ENCODE data around the gene STEAP1.
"Not testable (repeated sequence)": the region's sequence is repeated elsewhere in the genome, so short reads cannot be mapped to it uniquely, and the experiment has no call there.

Gene STEAP1

DNA sequence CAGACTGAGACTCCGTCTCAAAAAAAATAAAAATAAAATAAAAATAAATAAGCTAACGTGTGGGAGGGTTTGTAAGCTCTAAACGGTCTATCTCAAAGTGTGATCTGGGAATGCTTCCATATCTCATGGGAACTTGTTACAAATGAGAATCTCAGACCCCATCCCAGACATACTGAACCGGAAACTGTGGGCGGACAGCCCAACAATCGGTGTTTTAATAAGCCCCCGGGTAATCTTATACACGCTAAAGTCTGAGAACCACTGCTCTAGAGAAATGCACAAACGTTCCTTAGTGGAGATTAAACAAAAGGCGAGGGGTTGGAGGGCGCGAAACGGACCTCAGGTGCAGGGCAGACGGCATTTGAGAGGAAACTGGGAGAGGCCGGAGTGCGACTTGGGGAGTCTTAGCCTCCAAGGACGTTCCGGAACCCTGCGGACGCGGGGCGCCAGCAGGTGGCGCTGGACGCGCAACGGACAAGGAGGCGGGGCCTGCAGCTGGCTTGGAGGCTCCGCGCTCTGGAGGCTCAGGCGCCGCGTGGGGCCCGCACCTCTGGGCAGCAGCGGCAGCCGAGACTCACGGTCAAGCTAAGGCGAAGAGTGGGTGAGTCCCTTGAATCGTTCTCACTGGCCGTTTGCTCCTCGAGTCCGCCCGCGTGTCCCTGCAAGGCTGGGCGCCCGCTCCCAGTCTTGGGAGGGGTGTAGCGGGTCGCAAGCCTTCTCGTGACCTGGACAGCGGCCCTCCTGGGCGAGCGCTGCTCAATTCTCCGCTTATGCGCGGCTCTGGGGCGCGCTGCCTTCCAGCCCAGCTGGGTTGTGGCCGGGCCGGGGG lies at the start of gene STEAP1:
Gene STEAP1 (plus strand): TSS at position 527 of the 829 bp plus-strand sequence. CDS start 5,320 bp downstream, outside the sequence.
- DNase-seq (ENCODE audit: low read depth in 2 of 2), result peak; percentile 96
- TF ChIP-seq, protein P1, sequence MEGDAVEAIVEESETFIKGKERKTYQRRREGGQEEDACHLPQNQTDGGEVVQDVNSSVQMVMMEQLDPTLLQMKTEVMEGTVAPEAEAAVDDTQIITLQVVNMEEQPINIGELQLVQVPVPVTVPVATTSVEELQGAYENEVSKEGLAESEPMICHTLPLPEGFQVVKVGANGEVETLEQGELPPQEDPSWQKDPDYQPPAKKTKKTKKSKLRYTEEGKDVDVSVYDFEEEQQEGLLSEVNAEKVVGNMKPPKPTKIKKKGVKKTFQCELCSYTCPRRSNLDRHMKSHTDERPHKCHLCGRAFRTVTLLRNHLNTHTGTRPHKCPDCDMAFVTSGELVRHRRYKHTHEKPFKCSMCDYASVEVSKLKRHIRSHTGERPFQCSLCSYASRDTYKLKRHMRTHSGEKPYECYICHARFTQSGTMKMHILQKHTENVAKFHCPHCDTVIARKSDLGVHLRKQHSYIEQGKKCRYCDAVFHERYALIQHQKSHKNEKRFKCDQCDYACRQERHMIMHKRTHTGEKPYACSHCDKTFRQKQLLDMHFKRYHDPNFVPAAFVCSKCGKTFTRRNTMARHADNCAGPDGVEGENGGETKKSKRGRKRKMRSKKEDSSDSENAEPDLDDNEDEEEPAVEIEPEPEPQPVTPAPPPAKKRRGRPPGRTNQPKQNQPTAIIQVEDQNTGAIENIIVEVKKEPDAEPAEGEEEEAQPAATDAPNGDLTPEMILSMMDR (IDR thresholded peaks at IDR 0.05; ENCODE audit: low read depth, low read length), result peak; percentile 72
- H3K4me3 ChIP-seq (replicated peaks in 1 of 2; ENCODE audit: low read depth in 2 of 2, low read length in 2 of 2), result peak within 1 kb of the TSS; percentile 56 to 68

DNA sequence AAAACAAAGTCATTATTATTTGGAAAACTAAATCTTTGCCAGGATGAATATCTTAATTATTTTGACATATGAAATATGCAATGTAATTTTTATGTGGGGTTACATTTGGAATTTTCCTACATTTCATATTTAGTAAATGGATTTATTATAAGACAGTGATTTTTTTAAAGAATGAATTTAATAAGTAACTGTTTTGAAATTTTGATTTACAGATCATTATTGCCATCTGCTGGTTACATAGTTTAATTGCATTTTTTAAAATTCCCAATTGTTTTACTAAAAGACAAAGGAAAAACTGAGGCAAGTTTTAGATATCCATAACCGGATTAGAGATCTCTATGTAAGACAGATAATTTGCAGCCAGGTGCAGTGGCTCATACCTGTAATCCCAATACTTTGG lies 39.3 kb upstream of the STEAP1 start:
- not testable (repeated sequence) for H3K4me3 ChIP-seq (replicated peaks in 1 of 2; ENCODE audit: low read depth in 2 of 2, low read length in 2 of 2)

DNA sequence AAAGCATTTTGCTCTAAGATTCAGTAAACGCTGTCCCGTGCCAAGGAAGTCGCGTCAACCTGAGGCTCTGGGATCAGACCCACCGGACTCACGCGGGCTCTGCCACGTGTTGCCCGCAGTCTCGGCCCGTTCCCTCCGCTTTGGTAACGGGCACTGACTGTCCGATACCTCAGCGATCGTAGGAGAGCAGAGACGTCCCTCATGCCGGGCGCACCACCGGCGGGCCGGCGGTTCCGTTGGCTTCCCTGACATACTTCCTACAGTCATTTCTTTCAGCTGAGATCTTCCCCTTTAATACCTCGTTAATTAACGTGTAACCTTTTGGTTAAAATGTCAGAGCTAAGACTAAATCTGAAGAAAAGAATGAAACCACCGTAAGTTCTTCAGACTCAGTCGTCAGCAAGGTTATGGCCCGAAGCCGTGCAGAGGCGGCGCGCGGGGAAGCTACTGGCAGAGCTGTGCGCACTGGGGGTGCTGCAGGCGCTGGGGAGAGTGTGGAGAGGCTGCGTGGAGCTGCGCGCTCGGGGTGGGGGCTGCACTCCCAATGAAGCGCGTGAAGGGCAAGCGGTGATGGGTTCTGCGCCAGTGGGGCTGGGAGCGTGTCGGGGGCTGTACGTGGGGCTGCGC lies 35.6 kb upstream of the STEAP1 start:
- peak; percentile 16 to 30 for DNase-seq (ENCODE audit: low read depth in 2 of 2)
- H3K4me3 ChIP-seq (replicated peaks in 1 of 2; ENCODE audit: low read depth in 2 of 2, low read length in 2 of 2), result peak overlapping the region; percentile 37 to 42

More for the DNA sequence above, 39.3 kb upstream of the STEAP1 start:
- DNase-seq (ENCODE audit: low read depth in 2 of 2), result not testable (repeated sequence)

DNA sequence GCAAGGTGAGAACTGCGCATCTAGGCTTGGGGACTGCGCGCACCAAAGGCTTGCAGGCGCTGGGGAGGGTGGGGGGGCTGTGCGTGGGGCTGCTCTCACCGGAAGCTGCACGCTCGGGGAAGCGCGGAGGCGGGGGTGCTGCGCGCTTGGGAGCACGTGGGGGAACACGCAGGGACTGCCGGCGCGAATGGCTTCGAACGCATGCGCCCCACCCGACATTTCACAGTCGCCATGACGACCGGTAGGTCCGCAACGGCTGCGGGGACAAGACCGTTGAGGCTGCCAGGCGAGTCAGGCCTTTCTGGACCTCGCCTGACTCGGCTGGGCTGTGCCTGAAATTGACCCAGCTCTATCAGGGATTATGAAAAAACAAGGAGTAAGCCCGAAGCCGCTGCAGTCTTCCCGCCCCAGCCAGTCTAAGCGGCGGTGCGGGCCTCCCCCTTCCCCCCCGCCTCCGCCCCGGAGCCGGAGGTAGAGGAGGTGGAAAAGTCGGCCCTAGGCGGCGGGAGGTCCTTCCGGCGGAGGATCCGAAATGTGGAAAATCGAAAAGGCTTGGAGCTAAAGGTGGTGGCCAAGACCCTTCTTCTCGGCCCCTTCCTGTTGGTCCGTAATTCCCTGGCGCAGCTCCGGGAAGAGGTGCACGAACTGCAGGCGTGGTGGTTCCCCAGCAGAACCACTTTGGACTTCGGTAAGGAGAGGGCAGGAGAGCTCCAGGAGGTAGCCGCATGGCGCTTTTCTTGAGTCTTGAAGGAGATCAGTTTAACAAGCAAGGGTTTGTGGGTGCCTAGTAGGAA lies 34.9 kb upstream of the STEAP1 start:
- H3K4me3 ChIP-seq (replicated peaks in 1 of 2; ENCODE audit: low read depth in 2 of 2, low read length in 2 of 2), result peak overlapping the region; percentile 37 to 42
- peak; percentile 15 to 29 for DNase-seq (ENCODE audit: low read depth in 2 of 2)
- TF ChIP-seq, protein P1 (IDR thresholded peaks at IDR 0.05; ENCODE audit: low read depth, low read length), result no peak

DNA sequence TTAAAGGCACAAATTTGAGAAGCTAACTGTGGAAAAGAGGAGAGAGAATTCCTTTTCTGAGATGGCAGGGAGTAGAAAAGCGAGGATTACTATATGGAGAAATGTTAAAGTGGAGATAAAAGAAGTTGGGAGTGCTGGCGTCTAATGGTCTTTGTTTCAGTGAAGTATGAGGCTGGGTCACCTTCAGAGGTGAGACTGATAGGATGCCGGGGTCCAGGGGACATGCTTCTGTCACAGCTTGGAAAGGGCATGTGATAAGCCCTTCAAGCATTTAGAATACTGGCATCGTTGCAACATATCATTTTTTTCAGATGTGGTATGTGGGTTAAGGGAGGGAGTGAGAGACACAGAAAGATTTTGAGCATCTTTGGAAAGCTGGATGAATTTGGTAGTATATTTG lies 34.1 kb upstream of the STEAP1 start:
- DNase-seq (ENCODE audit: low read depth in 2 of 2); H3K4me3 ChIP-seq (replicated peaks in 1 of 2; ENCODE audit: low read depth in 2 of 2, low read length in 2 of 2): not testable (repeated sequence)

DNA sequence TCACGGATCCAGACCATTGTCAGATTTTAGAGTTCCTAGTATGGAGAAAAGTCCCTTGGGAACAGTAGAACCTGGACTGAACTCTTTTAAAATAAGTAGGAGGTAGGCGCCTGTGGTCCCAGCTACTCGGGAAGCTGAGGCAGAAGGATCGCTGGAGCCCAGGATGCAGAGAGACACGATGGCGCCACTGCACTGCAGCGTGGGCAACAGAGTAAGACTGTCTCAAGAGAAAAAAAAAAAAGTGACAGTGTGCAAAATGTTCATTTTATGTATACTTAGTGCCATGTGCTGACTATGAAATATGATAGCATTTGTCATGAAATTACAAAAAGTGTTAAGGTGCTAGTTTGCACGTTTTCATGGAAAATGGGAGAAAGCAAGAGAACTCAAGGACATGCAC lies 22.5 kb upstream of the STEAP1 start:
- not testable (repeated sequence) for H3K4me3 ChIP-seq (replicated peaks in 1 of 2; ENCODE audit: low read depth in 2 of 2, low read length in 2 of 2); DNase-seq (ENCODE audit: low read depth in 2 of 2)

DNA sequence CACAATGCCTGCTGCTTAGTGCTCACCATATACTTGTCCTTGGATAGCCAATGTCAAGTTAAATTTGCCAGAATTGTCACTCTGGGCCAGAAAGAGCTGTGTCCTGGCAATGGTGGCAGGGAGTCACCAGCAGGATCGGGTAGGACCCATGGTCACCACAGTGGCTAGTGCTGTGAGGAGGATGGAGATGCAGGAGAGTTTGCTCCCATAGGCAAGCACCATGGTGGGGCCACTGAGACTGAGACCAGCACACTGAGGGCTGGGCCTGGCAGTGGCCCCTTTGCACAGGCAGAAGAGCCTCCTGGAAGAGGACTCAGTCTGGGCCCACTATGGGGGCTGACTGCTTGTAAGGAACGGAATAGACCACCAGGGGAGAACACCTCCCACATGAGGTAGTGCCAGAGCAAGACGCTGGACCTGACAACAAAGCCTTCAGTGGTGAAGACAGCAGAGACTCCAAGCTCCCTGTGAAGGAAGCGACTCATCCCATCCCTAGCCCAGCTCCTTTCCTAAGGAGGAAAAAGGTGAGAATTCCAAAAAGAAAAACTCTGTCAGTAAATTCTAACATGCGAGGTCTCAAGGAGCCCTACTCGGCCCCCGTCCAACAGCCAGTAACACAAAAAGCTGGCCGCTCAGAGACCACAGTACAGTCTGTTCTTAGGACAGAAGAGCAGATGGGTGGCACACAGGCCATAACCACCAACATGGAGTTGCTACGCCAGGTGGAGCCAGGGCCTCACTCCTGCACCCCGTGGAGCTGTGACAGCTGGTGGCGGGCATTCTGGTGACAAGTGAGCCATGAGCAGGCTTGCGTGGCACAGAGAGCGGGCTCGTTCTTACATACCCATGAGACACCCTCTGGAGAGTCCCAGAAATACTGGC lies 6.9 kb upstream of the STEAP1 start:
- H3K4me3 ChIP-seq (replicated peaks in 1 of 2; ENCODE audit: low read depth in 2 of 2, low read length in 2 of 2); DNase-seq (ENCODE audit: low read depth in 2 of 2): not testable (repeated sequence)

DNA sequence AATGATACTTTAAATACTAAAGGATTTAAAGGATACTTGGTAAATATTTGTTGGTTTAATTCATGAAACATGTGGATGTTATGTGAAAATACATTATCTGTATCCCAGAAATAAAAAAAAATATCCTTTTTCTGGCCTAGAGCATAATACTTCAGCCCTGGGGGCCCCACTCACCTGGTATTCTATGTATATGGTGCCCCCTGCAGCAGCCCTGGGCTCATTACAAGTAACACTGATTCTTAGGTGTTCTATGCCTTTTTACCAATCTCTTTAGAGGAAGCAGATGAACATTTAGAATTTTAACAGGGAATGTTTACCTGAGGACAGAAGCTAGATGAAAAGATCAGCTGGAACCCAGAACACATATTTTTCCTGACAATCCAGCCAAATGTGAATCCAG lies 4.8 kb upstream of the STEAP1 start:
- TF ChIP-seq, protein P1 (IDR thresholded peaks at IDR 0.05; ENCODE audit: low read depth, low read length), result peak; percentile 48
- H3K4me3 ChIP-seq (replicated peaks in 1 of 2; ENCODE audit: low read depth in 2 of 2, low read length in 2 of 2), result not testable (repeated sequence)
- peak; percentile 25 to 40 for DNase-seq (ENCODE audit: low read depth in 2 of 2)

DNA sequence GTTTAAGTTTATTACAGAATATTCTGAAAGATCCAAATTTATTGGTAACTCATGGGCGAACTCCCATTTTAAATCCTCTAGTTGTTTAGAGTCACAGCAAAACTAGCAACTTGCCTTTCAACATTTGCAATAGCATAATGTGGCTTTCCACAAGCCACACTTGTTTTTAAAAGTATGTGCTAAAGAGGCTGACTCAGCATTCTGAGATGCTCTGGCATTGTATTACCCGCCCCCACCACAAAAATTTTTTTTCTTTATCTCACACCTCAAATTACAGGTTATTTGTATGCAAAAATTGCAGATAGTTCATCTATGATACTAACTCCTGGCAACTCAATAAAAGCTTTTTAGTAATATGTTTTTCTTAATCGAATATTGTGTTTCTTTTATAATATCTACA lies 2.4 kb upstream of the STEAP1 start:
- not testable (repeated sequence) for DNase-seq (ENCODE audit: low read depth in 2 of 2); H3K4me3 ChIP-seq (replicated peaks in 1 of 2; ENCODE audit: low read depth in 2 of 2, low read length in 2 of 2)
